Measurements from ENCODE around the gene TNFRSF8.

The TNFRSF8 gene

DNA sequence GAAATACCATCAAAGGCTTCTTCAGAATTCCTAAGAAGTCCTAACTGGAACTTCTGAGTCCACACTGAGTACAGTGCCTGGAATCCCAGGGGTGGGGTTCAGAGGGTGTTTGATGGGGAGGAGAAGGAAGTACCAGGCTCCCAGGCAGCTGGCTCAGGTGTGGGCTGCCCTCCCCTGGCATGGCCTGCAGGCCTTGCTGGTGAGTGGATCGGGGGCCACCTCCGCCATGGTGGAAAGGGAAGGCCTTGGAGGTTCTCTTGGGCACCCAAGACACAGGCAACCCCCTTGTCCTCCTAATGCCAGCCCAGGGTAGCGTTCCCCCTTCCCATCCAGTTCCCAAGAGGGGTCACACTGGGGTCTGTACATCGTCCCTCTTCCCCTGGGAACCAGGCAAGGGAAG lies 76.9 kb downstream of the TNFRSF8 start:
- TF ChIP-seq, protein P1, sequence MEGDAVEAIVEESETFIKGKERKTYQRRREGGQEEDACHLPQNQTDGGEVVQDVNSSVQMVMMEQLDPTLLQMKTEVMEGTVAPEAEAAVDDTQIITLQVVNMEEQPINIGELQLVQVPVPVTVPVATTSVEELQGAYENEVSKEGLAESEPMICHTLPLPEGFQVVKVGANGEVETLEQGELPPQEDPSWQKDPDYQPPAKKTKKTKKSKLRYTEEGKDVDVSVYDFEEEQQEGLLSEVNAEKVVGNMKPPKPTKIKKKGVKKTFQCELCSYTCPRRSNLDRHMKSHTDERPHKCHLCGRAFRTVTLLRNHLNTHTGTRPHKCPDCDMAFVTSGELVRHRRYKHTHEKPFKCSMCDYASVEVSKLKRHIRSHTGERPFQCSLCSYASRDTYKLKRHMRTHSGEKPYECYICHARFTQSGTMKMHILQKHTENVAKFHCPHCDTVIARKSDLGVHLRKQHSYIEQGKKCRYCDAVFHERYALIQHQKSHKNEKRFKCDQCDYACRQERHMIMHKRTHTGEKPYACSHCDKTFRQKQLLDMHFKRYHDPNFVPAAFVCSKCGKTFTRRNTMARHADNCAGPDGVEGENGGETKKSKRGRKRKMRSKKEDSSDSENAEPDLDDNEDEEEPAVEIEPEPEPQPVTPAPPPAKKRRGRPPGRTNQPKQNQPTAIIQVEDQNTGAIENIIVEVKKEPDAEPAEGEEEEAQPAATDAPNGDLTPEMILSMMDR (conservative IDR thresholded peaks at IDR 0.05; ENCODE audit: control insufficient read depth, insufficient read depth, low read depth, low read length) = no peak
- no peak overlapping the region for H3K4me3 ChIP-seq (ENCODE audit: control insufficient read depth, low read depth, low read length)
- DNase-seq (ENCODE audit: low read depth) = no peak

DNA sequence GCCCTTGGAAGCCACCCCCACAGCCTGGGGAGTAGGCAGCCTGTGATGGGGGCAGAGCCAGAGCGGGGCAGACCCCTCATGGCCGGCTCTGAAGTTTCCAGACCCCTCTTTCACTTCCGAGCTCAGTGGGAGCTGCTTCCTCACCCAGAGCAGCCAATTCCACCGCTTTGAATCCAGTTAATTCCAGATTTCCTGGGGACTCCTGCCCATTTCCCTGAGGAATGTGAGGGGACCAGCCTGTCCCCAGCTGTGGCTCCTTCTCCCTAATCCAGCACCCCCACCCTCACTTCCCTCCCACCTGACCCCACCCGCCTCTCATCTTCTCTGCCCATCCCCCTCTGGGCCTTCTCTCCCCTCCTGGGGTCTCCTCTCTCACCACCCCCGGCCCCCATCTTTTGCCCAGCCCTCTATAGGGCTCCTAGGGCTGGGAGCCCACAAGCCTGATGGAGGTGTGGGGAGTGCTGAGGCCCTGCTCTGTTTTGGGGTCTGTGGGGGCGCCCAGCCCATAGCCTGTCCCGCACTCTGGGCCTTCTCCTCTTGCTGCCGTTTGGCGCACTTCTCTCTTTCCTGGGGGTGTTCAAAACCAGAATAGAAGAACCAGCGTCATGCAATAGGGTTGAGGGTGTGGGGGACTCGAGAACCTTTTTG lies 77.5 kb downstream of the TNFRSF8 start:
- no peak for DNase-seq (ENCODE audit: low read depth)
- H3K4me3 ChIP-seq (ENCODE audit: control insufficient read depth, low read depth, low read length) = no peak overlapping the region
- TF ChIP-seq, protein P1 (conservative IDR thresholded peaks at IDR 0.05; ENCODE audit: control insufficient read depth, insufficient read depth, low read depth, low read length) = no peak

DNA sequence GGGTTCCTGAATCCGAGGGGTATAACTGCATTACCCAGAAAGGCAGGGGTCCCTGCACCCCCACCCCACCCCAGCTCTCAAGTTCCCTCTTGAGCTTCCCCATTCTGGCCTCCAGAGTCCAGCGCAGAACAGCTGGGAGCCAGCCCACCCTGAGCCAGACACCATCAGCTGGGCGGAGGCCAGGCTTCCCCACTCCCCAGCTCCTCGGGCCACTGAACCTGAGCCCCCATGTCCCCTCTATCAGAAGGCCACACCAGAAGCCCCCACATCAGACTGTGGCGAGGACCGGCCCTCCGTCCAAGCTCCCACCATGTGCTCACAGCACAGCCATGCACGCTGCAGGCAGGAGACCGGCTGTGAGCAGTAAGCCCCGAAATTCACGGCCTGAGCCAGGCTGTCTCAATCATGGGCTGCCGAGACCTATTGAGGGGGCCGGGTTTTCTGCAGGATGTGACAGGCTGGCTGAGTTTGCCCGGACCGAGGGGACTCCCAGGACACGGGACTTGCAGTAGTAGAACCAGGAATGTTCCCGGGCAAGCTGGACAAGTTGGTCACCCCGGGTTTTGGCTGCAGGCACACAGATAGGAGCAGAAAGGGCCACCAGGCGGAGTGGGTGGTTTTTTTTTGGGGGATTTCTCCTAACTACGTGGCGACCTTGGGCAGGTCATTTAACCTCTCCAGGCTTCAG lies 78.2 kb downstream of the TNFRSF8 start:
- DNase-seq (ENCODE audit: low read depth) = no peak
- TF ChIP-seq, protein P1 (conservative IDR thresholded peaks at IDR 0.05; ENCODE audit: control insufficient read depth, insufficient read depth, low read depth, low read length) = no peak

DNA sequence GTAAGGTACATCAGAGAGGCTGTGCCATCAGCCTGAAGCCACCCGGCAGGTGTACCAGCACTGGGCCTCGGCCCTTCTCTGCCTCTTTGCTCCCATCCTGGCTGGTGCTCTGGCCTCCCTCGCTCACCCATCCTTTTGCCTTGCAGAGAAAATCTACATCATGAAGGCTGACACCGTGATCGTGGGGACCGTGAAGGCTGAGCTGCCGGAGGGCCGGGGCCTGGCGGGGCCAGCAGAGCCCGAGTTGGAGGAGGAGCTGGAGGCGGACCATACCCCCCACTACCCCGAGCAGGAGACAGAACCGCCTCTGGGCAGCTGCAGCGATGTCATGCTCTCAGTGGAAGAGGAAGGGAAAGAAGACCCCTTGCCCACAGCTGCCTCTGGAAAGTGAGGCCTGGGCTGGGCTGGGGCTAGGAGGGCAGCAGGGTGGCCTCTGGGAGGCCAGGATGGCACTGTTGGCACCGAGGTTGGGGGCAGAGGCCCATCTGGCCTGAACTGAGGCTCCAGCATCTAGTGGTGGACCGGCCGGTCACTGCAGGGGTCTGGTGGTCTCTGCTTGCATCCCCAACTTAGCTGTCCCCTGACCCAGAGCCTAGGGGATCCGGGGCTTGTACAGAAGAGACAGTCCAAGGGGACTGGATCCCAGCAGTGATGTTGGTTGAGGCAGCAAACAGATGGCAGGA lies 79.2 kb downstream of the TNFRSF8 start:
- H3K4me3 ChIP-seq (ENCODE audit: control insufficient read depth, low read depth, low read length) = no peak overlapping the region
- no peak for DNase-seq (ENCODE audit: low read depth)
- TF ChIP-seq, protein P1 (conservative IDR thresholded peaks at IDR 0.05; ENCODE audit: control insufficient read depth, insufficient read depth, low read depth, low read length) = no peak

More for the DNA sequence above, 78.2 kb downstream of the TNFRSF8 start:
- H3K4me3 ChIP-seq (ENCODE audit: control insufficient read depth, low read depth, low read length) = no peak overlapping the region

DNA sequence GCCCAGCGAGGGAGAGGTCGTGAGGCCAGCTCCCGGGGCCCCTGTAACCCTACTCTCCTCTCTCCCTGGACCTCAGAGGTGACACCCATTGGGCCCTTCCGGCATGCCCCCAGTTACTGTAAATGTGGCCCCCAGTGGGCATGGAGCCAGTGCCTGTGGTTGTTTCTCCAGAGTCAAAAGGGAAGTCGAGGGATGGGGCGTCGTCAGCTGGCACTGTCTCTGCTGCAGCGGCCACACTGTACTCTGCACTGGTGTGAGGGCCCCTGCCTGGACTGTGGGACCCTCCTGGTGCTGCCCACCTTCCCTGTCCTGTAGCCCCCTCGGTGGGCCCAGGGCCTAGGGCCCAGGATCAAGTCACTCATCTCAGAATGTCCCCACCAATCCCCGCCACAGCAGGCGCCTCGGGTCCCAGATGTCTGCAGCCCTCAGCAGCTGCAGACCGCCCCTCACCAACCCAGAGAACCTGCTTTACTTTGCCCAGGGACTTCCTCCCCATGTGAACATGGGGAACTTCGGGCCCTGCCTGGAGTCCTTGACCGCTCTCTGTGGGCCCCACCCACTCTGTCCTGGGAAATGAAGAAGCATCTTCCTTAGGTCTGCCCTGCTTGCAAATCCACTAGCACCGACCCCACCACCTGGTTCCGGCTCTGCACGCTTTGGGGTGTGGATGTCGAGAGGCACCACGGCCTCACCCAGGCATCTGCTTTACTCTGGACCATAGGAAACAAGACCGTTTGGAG lies 80.0 kb downstream of the TNFRSF8 start:
- TF ChIP-seq, protein P1 (conservative IDR thresholded peaks at IDR 0.05; ENCODE audit: control insufficient read depth, insufficient read depth, low read depth, low read length) = no peak
- no peak for DNase-seq (ENCODE audit: low read depth)
- no peak overlapping the region for H3K4me3 ChIP-seq (ENCODE audit: control insufficient read depth, low read depth, low read length)

DNA sequence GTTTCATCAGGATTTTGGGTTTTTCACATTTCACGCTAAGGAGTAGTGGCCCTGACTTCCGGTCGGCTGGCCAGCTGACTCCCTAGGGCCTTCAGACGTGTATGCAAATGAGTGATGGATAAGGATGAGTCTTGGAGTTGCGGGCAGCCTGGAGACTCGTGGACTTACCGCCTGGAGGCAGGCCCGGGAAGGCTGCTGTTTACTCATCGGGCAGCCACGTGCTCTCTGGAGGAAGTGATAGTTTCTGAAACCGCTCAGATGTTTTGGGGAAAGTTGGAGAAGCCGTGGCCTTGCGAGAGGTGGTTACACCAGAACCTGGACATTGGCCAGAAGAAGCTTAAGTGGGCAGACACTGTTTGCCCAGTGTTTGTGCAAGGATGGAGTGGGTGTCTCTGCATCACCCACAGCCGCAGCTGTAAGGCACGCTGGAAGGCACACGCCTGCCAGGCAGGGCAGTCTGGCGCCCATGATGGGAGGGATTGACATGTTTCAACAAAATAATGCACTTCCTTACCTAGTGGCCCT lies 80.6 kb downstream of the TNFRSF8 start:
- H3K4me3 ChIP-seq (ENCODE audit: control insufficient read depth, low read depth, low read length) = no peak overlapping the region
- peak; percentile 97 for DNase-seq (ENCODE audit: low read depth)

More for the DNA sequence above, 80.6 kb downstream of the TNFRSF8 start:
- TF ChIP-seq, protein P1 (conservative IDR thresholded peaks at IDR 0.05; ENCODE audit: control insufficient read depth, insufficient read depth, low read depth, low read length) = no peak
